GM12878 (cell line): Measurements from ENCODE around the gene TMC6. TPM values are rescaled to one million over a fixed set of nuclear protein-coding genes. Genes with fewer than 3 reads are reported as not detected.

Experiments
- ATAC-seq: fragments of 200-7000 bp; cut with Tn5 transposase; 3 replicates; pipeline ENCODE4 v1.9.1; 2020; ENCODE audit warnings: mild to moderate bottlenecking, moderate library complexity
- BruUV-seq: library from RNA; stranded (reverse); fragments of 400-500 nt; replicated peaks from 2 replicates; lab custom pipeline; 2021; lab: Mats Ljungman, UMichigan
- CTCF ChIA-PET: fragments of 300-600 bp; sonication (Branson Sonifier 250); formaldehyde crosslinking; extraction: SDS; loops from one replicate; lab custom pipeline; 2021; ENCODE audit warnings: inconsistent platforms; lab: Yijun Ruan, JAX
- POLR2A ChIA-PET: fragments of 350-600 bp; formaldehyde crosslinking; extraction: SDS; loops from one replicate; lab custom pipeline; 2021; ENCODE audit warnings: inconsistent platforms; lab: Charles Lee
- RAD21 ChIA-PET: fragments of 300-600 bp; sonication (Branson Sonifier 250); formaldehyde crosslinking; loops from one replicate; lab custom pipeline; 2023; ENCODE audit warnings: antibody characterized with exemption; ENCODE audit not compliant: unreplicated experiment; lab: Charles Lee
- SMC1A ChIA-PET: fragments of 300-600 bp; sonication (Branson Sonifier 250); formaldehyde crosslinking; loops from one replicate; lab custom pipeline; 2023; ENCODE audit not compliant: unreplicated experiment, uncharacterized antibody; lab: Charles Lee
- DNase-seq: peaks from one replicate; pipeline ENCODE4 v3.0.0-alpha.2; 2011; ENCODE audit warnings: low read depth, low spot score
- FAIRE-seq: peaks from 3 replicates; lab custom pipeline; 2011; peaks lifted over from hg19 to GRCh38; lab: Jason Lieb, UNC
- H2AFZ ChIP-seq: 2 replicates; pipeline ENCODE4 v1.6.0; 2011; ENCODE audit warnings: low read depth, low read length, control low read depth; ENCODE audit not compliant: control insufficient read depth
- H3K27ac ChIP-seq: 2 replicates; pipeline ENCODE4 v1.5.1; 2011; ENCODE audit warnings: control low read depth; ENCODE audit not compliant: control insufficient read depth, insufficient read depth
- H3K27me3 ChIP-seq, 2 experiments: replicated peaks in 1 of 2; 2 replicates each; pipeline versions ENCODE4 v1.6.0 to v1.6.1; 2011; ENCODE audit warnings: low read length in 1 of 2; ENCODE audit not compliant: control insufficient read depth in 2 of 2, insufficient read depth in 2 of 2
- H3K36me3 ChIP-seq, 2 experiments: 2 replicates each; pipeline ENCODE4 v1.5.1; 2011; ENCODE audit warnings: low read length in 1 of 2; ENCODE audit not compliant: control insufficient read depth in 2 of 2, insufficient read depth in 2 of 2
- H3K4me1 ChIP-seq: 2 replicates; pipeline ENCODE4 v1.6.1; 2011; ENCODE audit warnings: mild to moderate bottlenecking, low read length, moderate library complexity, mixed read lengths; ENCODE audit not compliant: control insufficient read depth, insufficient read depth
- H3K4me2 ChIP-seq: 2 replicates; pipeline ENCODE4 v1.6.0; 2011; ENCODE audit warnings: control low read depth; ENCODE audit not compliant: control insufficient read depth, insufficient read depth
- H3K4me3 ChIP-seq: fragments of 200-600 bp; sonication (generic); 2 replicates; pipeline ENCODE4 v1.5.1; 2016
- H3K79me2 ChIP-seq: 2 replicates; pipeline ENCODE4 v1.6.0; 2011; ENCODE audit warnings: low read length; ENCODE audit not compliant: control insufficient read depth, insufficient read depth
- H3K9ac ChIP-seq: 2 replicates; pipeline ENCODE4 v1.8.0; 2011; ENCODE audit warnings: low read length, control low read depth, mixed read lengths; ENCODE audit not compliant: control insufficient read depth, insufficient read depth
- H3K9me3 ChIP-seq: replicated peaks from 3 replicates; pipeline ENCODE4 v1.5.1; 2011; ENCODE audit warnings: mild to moderate bottlenecking, low read length; ENCODE audit not compliant: control insufficient read depth, insufficient read depth
- H4K20me1 ChIP-seq: 2 replicates; pipeline ENCODE4 v1.6.0; 2011; ENCODE audit not compliant: control insufficient read depth, insufficient read depth
- EGR1 ChIP-seq, 2 experiments: IDR thresholded peaks; 1 replicate in 1 of 2; 2 replicates in 1 of 2; pipeline ENCODE4 v1.6.1; 2011 to 2012; ENCODE audit warnings: low read depth in 2 of 2, low read length in 2 of 2, borderline replicate concordance in 1 of 2, mild to moderate bottlenecking in 1 of 2, moderate library complexity in 1 of 2
- POLR2A ChIP-seq: IDR thresholded peaks from 2 replicates; pipeline ENCODE4 v1.6.1; 2011; ENCODE audit warnings: low read depth, mild to moderate bottlenecking, low read length
- POLR2AphosphoS5 ChIP-seq: IDR thresholded peaks from 2 replicates; pipeline ENCODE4 v1.6.1; 2011; ENCODE audit warnings: mild to moderate bottlenecking, low read length, inconsistent platforms
- RCOR1 ChIP-seq: conservative IDR thresholded peaks from 2 replicates; pipeline ENCODE4 v1.6.1; 2012; ENCODE audit warnings: low read depth, low read length, improper control_type of control experiment
- SRF ChIP-seq, 2 experiments: IDR thresholded peaks; 2 replicates each; pipeline ENCODE4 v1.6.1; 2011; ENCODE audit warnings: low read depth in 2 of 2, low read length in 2 of 2, mild to moderate bottlenecking in 1 of 2, moderate library complexity in 1 of 2
- ZNF274 ChIP-seq: IDR thresholded peaks from one replicate; pipeline ENCODE4 v1.8.0; 2011; ENCODE audit not compliant: insufficient read length, insufficient read depth
- WGBS: methylation state at CpG from one replicate; pipeline ENCODE4 v1.1.6; 2016; ENCODE audit warnings: low lambda C conversion rate; ENCODE audit not compliant: insufficient replicate concordance, insufficient coverage; ENCODE audit errors: missing lambda C conversion rate; 5-methylcytosine and 5-hydroxymethylcytosine counted together
- in situ Hi-C: fragments of 300-500 bp; cut with MboI; formaldehyde crosslinking; loops from 9 replicates; pipeline ENCODE4 v1.14.3; 2018; ENCODE audit warnings: mixed read lengths
- intact Hi-C: fragments of 100-400 bp; cut with micrococcal nuclease; formaldehyde crosslinking; loops from one replicate; pipeline ENCODE4 v1.14.2; 2022; ENCODE audit not compliant: unreplicated experiment
- polyA plus RNA-seq, 11 experiments: library from polyadenylated mRNA; depleted of rRNA in 4 of 11; unstranded in 6 of 11; stranded (reverse) in 5 of 11; fragments of >200 nt; fragmentation: Nextera tagmentation in 4 of 11; fragmentation: Illumina TruSeq in 1 of 11; extraction: Ambion mirVana in 4 of 11; extraction: Trizol in 1 of 11; gene quantifications; 1 replicate in 1 of 11; 2 replicates in 10 of 11; pipeline versions ENCODE4 v1.2.1 to v1.2.3, GENCODE V29; 2011 to 2016; ENCODE audit warnings: inconsistent platforms in 2 of 11, missing spikeins in 2 of 11, low read depth in 1 of 11
- total RNA-seq, 4 experiments: library from RNA; depleted of rRNA in 3 of 4; stranded (reverse); fragments of >200 nt in 3 of 4; fragmentation: Illumina TruSeq in 1 of 4; extraction: Trizol in 1 of 4; gene quantifications; 2 replicates each; pipeline versions ENCODE4 v1.2.1 to v1.2.3, GENCODE V29; 2013 to 2021
- TF ChIP-seq, protein P1 (sequence below): fragments of 450-650 bp; conservative IDR thresholded peaks from 2 replicates; pipeline ENCODE4 v1.6.1; 2017; ENCODE audit warnings: mild to moderate bottlenecking, moderate library complexity

The TMC6 gene
- total and polyA plus RNA-seq, 10 of the 15 experiments (the other 5 are each of a cell fraction or from before 2014, with no cell fraction given) = 1.9 to 232 (median 60.6) TPM

DNA sequence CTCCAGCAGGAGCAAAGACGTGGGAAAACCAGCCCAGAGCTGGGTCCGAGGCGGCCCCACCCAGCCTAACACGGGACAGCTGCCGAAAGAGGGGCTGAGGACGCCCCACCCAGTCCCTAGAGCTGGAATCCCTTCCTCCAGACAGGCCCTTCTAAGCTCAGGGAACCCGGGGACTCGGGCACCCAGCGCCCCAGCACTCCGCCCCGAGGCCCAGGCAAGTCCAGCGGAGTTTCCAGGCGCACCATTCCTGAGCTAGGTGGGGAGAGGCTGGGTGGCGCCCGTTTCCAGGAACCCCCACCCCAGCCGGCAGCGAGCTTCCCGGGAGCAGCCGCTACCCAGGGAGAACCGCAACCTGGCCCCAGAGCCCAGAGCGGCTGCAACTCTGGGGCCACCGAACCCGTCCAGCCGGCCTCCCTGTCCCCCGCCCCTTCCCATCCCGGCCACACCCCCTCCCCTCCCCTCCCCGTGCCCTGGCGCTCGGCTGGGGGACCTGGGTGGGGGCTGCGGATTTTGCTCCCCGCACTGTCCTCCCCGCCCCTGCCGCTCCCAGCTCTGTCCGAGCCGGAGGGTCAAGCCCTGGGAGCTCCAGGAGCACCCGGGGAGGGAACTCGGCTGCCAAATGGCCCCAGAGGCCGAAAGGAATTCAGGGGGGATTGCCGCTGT, 536 bp downstream of the TMC6 start:
- Histone ChIP-seq H3K9ac (peak overlapping the region; percentile 93), H3K9me3 (no peaks in the 10 kb centered on the region), H3K27me3 (no peaks in the 10 kb centered on the region), H3K4me1 (peaks cover 61% of the 10 kb centered on the region), H3K4me3 (peak overlapping the region; percentile 94), H3K79me2 (peaks cover 98% of the 10 kb centered on the region), H3K27ac (peak overlapping the region; percentile 95), H2AFZ (no peak overlapping the region), H4K20me1 (no peaks in the 10 kb centered on the region), H3K36me3 (peaks cover 0 to 2% of the 10 kb centered on the region in 2 experiments), H3K4me2 (peak overlapping the region; percentile 100)
- intact Hi-C loops (loop anchor here (2.0 kb wide), 1 partner anchor 15 kb away; no protein-coding TSS in a partner anchor), in situ Hi-C loops (no loop called here)
- CTCF ChIA-PET = interaction anchor here (0.7 to 12.7 kb wide), 6 partner anchors 9 to 62 kb away, joined by 3 to 100 read pairs (median 6); partner anchors contain the start of genes AFMID and TK1
- under 1% methylated on average over 29 of the region's 39 CpGs for WGBS
- TF ChIP-seq POLR2AphosphoS5 (no peak), EGR1 (IDR thresholded peaks at IDR 0.05; ENCODE audit: borderline replicate concordance in 1 of 2, low read depth in 2 of 2, low read length in 2 of 2) (0 out of 3 replicates have a peak, but pooled peaks of 1 of the 2 experiments have one; percentile 3), ZNF274 (no peak), SRF (IDR thresholded peaks at IDR 0.05; ENCODE audit: low read depth in 2 of 2, low read length in 2 of 2) (no peak), RCOR1 (0 out of 2 replicates have a peak, but pooled peaks have one; percentile 48), POLR2A (peak; percentile 48)
- TF ChIP-seq, protein P1, sequence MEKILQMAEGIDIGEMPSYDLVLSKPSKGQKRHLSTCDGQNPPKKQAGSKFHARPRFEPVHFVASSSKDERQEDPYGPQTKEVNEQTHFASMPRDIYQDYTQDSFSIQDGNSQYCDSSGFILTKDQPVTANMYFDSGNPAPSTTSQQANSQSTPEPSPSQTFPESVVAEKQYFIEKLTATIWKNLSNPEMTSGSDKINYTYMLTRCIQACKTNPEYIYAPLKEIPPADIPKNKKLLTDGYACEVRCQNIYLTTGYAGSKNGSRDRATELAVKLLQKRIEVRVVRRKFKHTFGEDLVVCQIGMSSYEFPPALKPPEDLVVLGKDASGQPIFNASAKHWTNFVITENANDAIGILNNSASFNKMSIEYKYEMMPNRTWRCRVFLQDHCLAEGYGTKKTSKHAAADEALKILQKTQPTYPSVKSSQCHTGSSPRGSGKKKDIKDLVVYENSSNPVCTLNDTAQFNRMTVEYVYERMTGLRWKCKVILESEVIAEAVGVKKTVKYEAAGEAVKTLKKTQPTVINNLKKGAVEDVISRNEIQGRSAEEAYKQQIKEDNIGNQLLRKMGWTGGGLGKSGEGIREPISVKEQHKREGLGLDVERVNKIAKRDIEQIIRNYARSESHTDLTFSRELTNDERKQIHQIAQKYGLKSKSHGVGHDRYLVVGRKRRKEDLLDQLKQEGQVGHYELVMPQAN = peak; percentile 15
- ATAC-seq (no peak), FAIRE-seq (no peak), DNase-seq (no peak)
- RAD21 ChIA-PET = interaction anchor here (0.6 to 3.9 kb wide), 14 partner anchors 11 to 189 kb away, joined by 3 to 17 read pairs (median 4); partner anchors contain the start of gene TNRC6C
- POLR2A ChIA-PET = interaction anchor here (1.3 to 8.0 kb wide), 11 partner anchors 11 to 228 kb away, joined by 4 to 85 read pairs (median 7); partner anchors contain the start of genes C17orf99 and SYNGR2
- SMC1A ChIA-PET = interaction anchor here (0.7 to 2.9 kb wide), 8 partner anchors 17 to 60 kb away, joined by 3 to 6 read pairs (median 4); no protein-coding TSS in a partner anchor
- TSS peak; percentile 38 for BruUV-seq
